Measurements from ENCODE around the gene LLGL2. TPM values are rescaled to one million over a fixed set of nuclear protein-coding genes. Genes with fewer than 3 reads are reported as not detected.
"Not testable (repeated sequence)": the region's sequence is repeated elsewhere in the genome, so short reads cannot be mapped to it uniquely, and the experiment has no call there.

LLGL2 gene, protein sequence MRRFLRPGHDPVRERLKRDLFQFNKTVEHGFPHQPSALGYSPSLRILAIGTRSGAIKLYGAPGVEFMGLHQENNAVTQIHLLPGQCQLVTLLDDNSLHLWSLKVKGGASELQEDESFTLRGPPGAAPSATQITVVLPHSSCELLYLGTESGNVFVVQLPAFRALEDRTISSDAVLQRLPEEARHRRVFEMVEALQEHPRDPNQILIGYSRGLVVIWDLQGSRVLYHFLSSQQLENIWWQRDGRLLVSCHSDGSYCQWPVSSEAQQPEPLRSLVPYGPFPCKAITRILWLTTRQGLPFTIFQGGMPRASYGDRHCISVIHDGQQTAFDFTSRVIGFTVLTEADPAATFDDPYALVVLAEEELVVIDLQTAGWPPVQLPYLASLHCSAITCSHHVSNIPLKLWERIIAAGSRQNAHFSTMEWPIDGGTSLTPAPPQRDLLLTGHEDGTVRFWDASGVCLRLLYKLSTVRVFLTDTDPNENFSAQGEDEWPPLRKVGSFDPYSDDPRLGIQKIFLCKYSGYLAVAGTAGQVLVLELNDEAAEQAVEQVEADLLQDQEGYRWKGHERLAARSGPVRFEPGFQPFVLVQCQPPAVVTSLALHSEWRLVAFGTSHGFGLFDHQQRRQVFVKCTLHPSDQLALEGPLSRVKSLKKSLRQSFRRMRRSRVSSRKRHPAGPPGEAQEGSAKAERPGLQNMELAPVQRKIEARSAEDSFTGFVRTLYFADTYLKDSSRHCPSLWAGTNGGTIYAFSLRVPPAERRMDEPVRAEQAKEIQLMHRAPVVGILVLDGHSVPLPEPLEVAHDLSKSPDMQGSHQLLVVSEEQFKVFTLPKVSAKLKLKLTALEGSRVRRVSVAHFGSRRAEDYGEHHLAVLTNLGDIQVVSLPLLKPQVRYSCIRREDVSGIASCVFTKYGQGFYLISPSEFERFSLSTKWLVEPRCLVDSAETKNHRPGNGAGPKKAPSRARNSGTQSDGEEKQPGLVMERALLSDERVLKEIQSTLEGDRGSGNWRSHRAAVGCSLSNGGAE
- 0.06 and 1.0 TPM in 2 replicates for total RNA-seq (2014; rRNA removed)
- polyA plus RNA-seq (2012) = 0.12 TPM

DNA sequence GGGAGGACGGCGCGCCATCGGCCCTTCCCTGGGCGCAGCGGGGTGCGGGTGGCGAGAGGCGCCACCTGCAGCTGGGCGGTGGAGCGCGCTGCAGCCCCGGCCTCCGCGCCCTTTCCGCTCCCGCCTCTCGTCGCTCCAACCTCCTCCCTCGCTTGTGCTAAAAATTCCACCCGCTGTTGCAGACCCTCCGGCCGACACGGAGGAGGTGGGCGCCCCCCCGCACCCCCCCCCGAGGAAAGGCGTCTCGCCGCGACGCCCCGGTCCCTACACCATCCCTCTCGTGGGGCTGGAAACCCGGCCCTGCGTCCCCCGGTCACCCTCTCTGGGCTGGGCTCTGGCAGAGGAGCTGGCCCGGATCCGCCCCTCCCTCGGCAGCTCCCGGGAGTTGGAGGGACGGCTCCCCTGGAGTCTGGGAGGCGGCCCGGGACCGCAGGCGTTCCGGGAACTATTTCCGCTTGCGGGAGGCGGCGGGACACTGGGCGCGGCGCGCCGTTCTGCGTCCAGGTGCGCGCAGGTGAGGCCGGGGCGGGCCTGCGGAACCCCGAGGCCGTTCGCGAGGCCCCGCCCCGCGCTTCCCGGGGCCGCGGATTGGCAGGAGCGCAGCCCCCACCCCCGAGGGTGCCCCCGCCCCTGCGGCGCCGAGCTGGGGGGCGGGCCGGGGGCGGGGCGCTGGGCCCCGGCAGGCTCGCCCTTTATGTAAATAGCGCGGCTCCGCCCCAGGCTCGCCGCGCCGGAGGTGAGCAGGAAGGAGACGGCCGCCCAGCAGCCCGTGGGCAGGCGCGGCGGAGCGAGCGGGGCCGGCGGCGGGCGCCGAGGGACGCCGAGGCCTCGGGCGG is at the start of gene LLGL2:
Gene LLGL2 (plus strand): TSS at position 728 of the 836 bp plus-strand sequence. CDS start 17,730 bp downstream, outside the sequence.
- DNase-seq (ENCODE audit: low read depth) = no peak

DNA sequence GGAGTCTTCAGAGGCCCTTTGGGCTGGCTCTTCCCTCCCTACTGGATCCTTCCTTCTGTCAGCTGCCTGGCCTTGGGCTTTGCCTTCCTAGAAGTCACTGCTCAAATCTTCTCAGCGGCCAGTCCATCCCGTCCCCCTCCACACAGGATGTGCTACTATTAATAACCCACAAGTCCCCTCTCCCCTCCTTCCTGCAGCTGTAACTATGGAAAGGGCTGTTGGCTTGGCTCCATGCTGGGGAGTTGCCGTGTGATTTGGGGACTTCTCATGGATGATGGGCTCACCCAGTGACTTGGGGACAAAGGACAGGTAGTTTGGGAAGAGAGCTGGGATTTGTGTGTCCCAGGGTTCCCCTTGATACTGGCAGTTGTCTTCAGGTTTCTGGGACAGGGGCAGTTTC is 49.6 kb upstream of the LLGL2 start:
- DNase-seq (ENCODE audit: low read depth) = peak; percentile 20

DNA sequence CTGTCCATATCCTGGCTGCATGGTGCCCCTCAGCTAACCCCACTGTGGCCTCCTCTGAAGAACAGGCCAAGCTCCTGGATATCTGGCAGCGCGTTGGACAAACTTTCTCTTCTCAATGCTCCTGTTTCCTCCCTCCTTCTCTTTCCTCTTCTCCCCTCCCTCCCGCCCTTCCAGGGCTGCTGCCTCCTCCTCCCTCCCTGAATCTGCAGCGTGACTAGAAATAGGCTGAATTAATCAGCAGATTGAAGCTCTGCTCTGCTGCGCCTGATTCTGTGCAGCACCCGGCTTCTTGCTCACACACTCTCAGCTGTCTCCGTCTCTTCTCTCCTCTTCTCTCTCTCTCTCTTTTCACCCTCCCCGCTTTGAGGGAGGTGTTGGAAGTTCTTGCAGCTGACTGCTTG is 49.2 kb upstream of the LLGL2 start:
- DNase-seq (ENCODE audit: low read depth) = peak; percentile 78

DNA sequence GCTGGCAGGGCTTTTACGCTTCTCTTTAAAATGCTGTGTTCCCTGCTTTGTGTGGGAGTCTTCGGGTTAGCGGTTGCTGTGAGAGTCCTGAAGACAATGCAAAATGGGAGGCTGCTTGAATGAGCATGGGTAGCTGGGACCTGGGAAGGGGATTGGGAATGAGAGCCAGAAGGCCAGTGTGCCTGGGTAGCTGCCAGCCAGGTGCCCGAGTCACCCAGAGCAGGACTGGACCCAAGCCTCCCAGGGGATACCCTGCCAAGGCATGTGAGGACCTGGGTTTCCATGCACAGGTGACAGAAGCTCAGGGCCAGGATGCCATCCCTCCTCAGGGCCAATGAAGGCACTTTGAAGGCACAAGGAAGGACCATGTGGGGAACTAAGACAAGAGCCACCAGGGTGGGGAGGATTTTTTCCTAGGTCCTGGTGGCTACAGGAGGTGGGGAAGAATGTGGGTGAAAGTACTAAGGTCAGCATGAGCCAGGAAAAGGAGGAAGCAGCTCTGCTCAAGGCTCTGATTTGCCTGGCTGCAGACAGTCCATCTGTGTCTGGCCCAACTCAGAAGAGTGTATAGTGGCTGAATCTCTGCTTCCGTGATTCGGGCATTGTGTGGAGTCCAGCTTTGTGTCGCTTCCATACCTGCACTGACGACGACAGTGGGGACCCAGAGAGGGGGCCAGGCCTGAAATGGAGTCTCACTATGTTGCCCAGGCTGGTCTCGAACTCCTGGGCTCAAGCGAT is 48.6 kb upstream of the LLGL2 start:
- DNase-seq (ENCODE audit: low read depth) = no peak

DNA sequence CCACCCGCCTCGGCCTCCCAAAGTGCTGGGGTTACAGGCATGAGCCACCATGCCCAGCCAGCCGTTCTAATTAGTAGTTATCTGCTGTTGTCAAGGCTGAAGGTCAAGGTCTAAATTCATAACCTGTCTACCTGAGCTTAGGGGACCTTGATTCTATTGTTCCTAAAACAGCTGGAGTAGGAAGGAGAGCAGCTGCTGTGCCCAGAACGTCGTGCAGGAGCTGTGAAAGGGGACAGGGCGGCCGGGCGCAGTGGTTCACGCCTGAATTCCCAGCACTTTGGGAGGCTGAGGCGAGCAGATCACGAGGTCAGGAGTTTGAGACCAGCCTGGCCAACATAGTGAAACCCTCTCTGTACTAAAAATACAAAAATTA is 48.0 kb upstream of the LLGL2 start:
- not testable (repeated sequence) for DNase-seq (ENCODE audit: low read depth)

DNA sequence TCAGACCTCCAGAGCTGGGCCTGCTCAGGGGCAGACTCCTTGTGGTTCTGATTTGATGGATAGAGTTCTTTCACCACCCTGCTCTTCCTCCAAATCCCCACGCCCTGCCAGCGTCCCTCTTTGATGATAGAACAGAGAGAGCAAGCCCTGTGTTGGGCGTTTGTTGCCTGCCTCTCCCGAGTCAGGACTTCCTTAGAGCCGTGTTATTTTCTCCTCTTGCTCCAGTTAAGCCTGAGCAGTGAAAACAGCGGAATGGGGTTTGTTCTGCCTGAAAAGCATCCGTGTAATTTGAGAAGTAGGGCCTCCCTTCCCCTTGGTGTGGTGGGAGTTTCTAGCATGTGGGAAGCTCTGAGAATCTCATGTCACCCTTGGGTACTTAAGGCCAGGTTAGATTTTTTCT is 47.0 kb upstream of the LLGL2 start:
- no peak for DNase-seq (ENCODE audit: low read depth)

DNA sequence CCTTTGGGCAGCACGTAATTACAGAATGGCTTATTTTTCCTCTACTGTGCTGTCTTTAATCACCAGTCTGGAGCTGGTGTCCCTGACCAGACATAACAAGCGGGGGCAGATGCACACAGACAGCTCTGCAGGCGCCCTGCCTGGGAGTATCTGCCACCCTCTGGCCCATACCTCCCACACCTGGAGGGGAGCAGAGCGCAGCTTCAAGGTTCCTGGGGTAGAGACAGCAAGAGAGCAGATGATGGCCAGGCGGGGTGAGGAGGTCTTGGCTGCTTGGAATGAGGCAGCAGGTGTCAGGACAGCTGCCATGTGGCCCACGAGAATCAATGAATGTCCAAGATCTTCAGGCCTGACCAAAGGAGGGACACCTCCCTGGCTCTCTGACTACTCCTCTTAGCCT is 45.2 kb upstream of the LLGL2 start:
- DNase-seq (ENCODE audit: low read depth) = no peak

DNA sequence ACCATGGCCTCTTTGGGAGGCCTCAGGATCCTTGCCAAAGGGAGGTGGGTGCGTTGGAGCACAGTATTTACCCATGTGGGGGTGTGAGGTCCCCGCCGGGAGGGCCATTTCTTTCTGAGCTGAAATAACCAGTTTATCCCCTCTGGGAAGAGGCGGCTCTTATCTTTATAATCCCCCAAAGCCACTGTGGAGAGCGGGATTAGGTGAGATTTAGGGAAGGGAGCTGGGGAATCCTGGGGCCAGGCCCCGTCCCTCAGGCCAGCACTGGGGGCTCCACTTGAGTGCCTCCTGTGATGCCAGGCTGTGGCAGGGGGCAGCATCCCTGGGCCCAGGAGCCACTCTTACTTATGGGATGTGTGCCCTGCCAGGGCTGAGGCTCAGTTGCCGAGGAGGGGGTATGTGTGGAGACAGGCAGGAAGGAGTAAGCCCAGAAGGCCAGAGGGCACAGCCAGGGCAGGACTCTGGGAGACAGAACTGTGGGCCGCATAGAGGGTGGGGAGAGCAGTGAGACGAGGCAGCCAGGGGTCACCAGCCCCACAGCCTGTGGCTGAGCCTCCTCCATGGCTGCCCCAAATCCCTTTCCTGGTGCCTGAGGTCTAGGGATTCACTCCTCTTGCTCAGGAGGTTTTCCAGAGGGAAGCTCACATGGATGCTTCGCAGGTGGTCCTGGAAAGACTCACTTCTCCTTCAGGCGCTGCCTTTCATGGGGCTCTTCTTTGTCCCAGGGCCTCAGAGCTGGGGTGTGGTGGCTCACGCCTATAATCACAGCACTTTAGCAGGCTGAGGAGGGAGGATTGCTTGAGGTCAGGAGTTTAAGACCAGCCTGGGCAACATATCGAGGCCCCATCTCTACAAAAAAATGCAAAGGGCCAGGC is 44.1 kb upstream of the LLGL2 start:
- no peak for DNase-seq (ENCODE audit: low read depth)

DNA sequence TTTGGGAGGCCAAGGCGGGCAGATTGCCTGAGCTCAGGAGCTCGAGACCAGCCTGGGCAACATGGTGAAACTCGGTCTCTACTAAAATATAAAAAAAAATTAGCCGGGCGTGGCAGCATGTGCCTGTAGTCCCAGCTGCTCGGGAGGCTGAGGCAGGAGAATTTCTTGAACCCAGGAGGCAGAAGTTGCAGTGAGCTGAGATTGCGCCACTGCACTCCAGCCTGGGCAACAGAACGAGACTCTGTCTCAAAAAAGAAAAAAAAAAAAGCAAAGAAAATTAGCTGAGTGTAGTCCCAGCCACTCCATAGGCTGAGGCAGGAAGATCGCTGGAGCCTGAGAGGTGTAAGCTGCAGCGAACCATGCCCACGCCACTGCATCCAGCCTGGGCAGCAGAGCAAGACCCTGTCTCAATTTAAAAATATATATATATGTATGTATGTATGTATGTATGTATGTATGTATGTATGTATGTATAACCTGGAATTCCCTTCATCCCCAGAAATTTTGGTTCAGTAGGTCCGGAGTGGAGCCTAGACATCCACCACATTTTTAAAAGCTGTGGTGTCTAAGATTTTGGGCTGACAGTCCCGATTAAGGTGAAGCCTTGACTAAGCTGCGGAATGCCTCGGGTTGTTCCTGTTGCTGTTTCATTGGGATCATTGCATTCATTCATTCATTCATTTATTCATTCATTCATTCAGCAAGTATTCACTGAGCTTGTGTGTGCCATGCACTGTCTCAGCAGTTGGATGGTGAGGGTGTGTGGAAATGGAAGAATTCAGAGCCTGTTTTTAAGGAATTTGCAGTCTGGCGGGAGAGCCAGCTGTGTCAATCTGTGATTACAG is 43.2 kb upstream of the LLGL2 start:
- DNase-seq (ENCODE audit: low read depth) = no peak

DNA sequence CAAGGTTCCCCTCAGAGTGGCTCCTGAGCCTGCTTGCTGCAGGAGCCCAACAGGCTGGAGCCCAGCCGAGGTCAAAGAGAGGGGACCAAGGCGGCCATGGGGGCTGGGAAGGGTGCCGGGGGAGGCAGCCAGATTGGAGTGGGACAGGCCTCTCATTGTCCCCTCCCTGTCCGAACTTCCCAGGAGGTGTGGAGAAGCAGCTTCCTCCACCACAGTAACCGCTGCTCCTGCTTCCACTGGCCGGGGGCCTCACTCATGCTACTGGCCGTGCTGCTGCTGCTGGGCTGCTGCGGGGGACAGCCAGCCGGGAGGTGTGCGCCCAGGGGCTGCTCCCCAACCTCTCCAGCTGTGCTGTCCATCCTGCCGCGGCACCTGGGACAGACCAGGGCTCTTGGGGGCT is 39.8 kb upstream of the LLGL2 start:
- DNase-seq (ENCODE audit: low read depth) = no peak

DNA sequence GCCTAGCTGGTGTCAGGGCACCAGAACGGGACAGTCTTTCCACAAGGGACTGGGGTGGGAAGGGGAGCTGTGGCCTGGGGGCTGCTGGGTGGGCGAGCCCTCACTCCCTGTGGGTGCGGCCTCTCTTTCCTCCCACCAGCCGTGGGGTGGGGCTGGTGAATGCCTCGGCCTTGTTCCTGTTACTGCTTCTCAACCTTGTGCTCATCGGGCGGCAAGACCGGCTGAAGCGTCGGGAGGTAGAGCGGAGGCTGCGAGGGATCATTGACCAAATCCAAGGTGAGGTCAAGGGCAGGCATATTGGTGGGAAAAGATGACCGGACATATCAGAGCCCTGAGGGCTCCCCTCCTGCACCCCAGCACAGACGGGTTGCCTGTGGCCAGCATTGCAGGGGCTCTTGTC is 39.3 kb upstream of the LLGL2 start:
- DNase-seq (ENCODE audit: low read depth) = no peak

DNA sequence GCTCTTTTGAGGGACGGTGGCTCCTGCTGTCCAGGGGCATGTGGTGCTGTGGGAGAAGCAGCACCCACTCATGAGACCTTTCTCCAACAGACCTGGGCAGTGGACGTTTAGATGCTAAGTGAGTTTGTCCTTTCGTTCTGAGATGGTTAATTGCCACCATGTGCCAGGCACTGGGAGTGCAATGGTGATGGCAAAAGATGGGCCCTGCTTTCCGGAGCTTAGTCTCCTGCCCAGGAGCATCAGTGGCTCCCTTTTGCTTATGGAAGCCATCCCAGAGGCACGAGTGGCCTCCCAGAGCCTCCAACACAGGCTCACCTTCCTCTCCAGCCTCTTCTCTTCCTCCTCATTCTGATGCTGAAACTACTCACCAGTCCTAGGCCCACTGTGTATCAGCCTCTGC is 38.5 kb upstream of the LLGL2 start:
- no peak for DNase-seq (ENCODE audit: low read depth)

DNA sequence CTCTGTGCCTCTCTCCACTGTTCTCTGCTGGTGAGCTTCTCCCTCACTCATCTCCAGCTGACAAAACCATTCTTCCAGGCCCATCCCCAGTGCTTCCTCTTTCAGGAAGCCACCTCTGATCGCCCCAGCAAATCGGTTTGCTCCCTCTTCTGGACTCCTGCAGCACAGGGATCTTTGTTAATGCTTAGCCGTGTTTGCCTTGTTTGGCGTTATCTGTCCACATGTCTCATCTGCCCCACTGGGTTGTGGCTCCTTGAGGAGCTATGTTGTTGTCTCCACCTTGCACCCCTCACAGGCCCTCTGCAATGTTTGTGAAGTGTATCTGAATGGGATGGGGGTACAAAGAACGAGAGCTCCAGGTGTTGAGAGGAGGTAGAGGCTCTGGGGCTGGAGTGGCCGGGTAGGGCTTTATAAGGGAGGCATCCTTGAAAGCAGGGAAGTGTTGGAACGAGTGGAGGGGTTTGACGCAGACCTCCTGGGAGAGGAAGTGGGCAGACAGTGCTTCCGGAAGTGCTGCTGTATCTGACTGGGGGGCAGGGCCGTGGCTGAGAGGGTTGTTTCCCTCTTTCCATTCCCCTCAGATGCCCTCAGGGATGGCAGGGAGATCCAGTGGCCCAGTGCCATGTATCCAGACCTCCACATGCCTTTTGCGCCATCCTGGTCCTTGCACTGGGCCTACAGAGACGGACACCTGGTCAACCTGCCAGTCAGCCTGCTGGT is 38.0 kb upstream of the LLGL2 start:
- no peak for DNase-seq (ENCODE audit: low read depth)

DNA sequence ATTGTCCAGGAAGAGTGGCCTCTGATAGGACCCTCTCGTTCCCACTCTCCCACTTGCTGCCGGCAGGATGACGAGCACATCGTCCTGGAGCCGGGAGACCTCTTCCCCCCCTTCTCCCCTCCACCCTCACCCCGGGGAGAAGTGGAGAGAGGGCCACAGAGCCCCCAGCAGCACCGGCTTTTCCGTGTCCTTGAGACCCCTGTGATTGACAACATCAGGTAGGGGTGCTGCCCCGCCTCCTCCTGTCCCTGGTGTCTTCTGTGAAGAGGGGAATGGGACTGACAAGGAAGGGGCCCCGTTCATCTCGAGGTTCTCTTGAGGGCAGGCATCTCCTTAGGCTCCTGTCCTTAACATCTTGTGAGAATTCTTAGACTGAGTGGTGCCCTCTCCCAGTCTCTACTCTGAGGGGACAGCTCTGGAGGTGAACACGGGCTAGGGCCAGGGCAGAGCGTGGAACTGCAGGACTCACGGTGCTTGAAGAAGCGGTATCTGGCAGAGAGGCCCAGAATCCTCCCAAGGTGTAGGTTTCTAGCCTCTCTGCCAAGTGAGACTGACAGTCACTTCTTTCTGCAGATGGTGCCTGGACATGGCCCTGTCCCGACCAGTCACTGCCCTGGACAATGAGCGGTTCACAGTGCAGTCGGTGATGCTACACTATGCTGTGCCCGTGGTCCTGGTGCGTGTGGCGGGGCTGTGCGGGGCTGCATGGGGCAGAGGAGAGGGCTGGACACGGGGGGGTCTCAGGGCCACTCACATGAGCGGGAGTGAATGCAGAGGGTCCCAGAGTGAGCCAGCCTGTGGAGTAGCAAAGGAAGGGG is 36.6 kb upstream of the LLGL2 start:
- no peak for DNase-seq (ENCODE audit: low read depth)

DNA sequence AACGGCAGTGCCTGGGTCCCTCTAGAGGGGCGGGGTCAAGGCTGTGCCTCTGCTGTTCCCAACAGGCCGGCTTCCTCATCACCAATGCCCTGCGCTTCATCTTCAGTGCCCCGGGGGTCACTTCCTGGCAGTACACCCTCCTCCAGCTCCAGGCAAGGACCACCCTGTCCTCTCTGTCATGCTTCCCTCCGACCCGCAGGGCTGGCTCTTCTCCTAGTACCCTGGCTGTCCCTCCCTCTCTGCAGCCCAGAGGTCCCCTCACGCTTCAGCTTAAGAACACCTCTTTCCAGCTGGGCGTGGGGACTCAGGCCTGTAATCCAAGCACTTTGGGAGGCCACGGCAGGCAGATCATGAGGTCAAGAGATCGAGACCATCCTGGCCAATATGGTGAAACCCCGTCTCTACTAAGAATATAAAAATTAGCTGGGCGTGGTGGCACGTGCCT is 36.0 kb upstream of the LLGL2 start:
- DNase-seq (ENCODE audit: low read depth) = no peak

DNA sequence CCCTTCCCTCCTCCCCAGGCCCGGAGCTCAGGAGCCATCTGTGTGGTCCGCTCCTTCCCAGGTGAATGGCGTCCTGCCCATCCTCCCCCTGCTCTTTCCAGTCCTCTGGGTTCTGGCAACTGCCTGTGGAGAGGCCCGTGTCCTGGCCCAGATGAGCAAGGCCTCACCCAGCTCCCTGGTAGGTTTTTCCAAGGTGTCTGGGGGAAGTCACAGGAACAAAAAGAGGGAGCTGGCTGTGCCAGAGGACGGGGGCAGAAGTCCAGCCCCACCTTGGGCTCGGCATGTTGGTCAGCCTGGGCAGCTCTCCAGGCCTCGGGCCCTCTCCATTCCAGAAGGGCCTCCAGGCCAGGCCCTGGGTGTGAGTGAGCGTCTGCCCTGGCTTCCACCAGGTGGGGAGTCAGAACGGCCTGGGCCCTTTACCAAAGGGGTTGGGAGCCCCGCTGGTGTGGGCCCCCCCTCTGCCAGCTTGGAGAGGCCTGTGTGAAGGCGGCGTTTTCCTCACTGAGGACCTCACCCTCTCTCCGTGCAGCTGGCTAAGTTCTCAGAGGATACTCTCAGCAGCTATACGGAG is 35.2 kb upstream of the LLGL2 start:
- no peak for DNase-seq (ENCODE audit: low read depth)
